Suppressor macrophage treated with lipopolysaccharide for 4 hours (primary cell): Measurements from ENCODE around the gene OSM.
"Not testable (repeated sequence)": the region's sequence is repeated elsewhere in the genome, so short reads cannot be mapped to it uniquely, and the experiment has no call there.

Source experiments
- DNase-seq: peaks from one replicate; pipeline ENCODE4 v3.0.0-alpha.2; 2020

OSM gene

DNA sequence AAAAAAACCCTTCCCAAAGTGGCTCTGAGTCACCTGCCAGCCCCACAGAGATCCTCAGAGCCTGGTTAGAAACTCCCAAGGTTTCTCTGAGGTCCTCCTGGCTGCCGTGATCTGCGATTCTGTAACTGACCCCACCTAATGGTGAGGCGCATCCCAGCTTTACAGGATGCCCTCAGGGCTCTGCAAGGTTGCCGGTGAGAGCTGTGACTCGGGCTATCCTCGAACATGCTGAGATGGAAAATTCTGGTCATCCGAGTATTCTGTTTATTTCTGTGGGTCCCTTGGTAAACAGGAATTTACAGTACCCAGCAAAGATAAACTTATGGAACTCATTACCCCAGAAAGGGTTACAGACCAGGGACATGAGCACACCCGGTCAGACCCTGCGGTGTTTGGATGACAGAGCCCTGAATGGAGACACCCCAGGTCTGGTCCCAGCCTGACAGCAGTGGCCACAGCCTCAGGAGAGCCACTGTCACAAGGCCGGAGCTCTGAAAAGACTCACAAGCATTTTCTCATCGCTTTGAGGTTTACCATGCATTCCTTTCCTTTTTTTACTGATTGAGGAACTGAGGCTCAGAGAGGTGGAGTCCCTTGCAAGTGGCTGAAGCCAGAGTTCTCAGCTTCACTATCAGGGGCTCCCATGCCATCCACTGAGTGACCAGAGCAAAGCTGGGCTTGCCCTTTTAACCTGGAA, 42.3 kb downstream of the OSM start:
- no peak for DNase-seq

DNA sequence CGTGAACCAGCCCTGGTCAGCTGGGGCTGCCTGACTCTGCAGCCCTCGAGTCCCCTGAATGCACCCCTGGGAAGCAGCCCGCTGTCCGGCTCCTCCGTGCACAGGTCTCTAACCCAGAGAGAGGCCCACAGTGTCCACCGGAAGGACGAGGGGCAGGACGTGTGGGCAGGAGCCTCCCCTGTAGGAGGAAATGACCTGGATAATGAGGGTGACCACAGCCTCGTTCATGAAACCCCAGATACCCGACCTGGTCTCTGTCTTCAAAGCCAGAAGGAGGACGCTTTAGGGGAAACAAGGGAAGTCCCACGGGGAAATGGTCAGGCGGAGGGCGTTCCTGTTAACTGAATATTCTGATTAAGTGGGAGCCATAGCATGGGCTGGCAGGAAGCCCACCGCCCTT, 43.3 kb downstream of the OSM start:
- no peak for DNase-seq

DNA sequence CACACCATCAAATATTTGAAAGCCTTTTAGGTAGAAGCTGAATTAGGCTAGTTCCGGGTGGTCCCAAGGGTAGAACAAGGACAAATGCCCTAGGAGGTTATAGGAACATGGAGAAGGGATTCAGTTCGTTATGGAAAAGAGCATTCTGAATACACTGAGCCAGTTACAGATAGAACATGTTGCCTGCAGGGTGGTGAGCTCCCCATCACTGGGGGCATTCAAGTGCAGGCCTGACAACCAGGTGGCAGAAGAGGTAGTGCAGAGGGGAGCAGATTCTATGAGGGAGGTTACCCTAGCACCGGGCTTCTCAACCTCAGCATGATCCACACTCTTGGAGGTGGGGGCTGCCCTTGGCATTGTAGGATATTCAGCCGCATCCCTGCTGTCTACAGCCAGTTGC, 44.3 kb downstream of the OSM start:
- no peak for DNase-seq

DNA sequence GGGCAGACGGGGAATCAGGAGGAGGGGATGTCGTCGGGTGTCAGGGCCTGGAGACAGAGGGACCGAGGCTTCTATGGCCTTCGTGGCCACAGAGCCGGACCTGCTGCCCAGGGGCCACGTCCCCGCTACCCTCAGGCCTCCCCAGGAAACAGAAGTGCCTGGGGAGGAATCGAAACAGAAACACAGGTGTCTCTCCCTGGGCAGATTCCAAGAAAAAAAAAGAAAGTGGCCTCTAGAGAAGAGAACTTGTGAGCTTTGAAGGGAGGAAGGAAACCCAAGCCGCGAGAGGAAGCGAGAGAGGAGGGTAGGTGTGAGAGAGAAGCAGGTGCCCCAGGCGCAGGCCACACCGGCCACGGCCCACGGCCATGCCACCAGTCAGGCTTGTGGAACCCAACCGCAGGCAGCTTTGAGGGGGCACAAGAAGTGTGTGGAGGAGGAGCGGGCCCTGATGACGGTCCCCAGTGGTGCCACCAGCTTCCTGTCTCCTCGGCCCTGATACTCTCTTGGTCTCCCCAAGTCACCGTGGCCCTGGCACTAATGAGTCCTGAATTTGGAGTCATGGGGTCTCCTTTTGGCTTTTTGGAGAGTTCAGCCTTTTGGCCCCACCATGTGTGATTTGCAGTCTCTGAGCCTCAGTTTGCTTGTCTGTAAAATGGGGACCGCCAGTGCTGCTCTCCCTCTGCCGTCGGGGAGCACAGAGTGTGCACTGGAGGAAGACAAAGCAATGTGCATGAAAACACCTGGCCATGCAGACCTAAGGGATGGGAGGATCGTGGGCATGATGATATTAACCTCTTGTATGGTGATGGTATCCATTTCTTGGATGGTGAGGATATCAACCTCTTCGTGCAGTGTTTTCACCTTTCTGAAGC, 45.3 kb downstream of the OSM start:
- DNase-seq, result no peak

DNA sequence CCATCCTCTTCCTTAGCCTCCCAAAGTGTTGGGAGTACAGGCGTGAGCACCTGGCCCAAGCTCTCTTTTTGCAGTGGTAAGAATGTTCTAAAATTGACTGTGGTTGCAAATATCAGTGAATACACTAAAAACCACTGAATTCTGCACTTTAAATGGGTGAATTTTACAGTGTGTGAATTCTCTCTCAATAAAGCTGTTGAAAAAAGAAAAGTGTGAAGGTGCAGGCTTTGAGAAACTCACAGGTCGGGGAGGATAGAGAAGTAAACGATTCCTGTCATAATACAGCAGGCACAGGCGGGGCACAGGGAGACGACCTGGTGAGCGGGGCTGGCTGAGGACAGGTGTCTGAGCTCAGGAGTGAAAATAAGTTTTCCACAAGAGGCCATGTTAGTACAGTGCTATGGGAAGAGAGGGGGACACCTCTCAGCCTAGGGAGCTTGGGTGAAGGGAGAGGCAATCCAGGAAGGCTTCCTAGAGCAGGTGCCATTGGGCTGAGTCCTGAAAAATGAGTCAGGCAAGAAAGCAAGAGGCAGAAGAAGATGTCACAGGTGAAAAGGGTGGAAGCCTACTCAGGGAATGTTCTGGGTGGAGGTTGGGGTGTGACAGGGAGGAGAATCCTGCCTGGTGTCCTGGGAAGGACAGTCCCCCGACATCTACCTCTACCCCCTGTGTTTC, 46.2 kb downstream of the OSM start:
- no peak for DNase-seq

DNA sequence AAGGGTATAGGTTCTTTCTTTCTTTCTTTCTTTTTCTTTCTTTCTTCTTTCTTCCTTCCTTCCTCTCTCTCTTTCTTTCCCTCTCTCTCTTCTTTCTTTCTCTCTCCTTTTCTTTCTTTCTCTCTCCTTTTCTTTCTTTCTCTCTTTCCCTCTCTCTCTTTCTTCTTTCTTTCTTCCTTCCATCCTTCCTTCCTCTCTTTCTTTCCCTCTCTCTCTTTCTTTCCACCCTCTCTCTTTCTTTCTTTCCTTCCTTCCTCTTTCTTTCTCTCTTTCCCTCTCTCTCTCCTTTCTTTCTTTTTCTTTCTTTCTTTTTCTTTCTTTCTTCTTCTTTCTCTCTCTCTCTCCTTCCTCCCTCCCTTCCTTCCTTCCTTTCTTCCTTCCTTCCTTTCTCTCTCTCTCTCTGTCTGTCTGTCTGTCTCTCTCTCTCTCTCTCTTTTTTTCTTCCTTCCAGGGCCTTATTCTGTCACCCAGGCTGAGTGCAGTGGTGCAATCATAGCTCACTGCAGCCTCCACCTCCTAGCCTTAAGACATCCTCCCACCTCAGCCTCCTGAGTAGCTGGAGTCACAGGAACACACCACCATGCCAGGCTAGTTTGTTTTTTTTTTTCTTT, 46.9 kb downstream of the OSM start:
- no peak for DNase-seq

DNA sequence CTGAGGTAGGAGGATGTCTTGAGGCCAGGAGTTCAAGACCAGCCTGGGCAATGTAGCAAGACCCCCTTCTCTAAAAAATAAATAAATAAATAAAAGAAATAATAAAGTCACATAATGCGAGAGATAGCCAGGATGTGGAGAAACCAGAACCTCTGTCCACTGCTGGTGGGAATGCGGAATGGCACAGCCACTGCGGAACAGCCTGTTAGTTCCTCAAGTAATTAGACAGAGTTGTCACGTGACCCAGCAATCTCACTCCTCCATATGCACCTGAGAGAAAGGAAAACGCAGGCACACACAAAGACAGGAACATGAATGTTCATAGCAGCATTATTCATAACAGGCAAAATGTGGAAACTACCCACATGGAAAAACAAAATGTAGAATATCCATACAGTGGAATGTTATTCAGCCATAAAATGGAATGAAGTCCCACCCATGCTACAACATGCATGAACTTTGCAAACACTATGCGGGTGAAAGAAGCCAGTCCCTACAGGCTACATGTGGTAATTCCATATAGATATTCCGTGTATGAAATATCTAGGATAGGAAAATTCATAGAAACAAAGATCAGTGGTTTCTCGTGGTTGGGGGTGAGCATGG, 47.5 kb downstream of the OSM start:
- no peak for DNase-seq

DNA sequence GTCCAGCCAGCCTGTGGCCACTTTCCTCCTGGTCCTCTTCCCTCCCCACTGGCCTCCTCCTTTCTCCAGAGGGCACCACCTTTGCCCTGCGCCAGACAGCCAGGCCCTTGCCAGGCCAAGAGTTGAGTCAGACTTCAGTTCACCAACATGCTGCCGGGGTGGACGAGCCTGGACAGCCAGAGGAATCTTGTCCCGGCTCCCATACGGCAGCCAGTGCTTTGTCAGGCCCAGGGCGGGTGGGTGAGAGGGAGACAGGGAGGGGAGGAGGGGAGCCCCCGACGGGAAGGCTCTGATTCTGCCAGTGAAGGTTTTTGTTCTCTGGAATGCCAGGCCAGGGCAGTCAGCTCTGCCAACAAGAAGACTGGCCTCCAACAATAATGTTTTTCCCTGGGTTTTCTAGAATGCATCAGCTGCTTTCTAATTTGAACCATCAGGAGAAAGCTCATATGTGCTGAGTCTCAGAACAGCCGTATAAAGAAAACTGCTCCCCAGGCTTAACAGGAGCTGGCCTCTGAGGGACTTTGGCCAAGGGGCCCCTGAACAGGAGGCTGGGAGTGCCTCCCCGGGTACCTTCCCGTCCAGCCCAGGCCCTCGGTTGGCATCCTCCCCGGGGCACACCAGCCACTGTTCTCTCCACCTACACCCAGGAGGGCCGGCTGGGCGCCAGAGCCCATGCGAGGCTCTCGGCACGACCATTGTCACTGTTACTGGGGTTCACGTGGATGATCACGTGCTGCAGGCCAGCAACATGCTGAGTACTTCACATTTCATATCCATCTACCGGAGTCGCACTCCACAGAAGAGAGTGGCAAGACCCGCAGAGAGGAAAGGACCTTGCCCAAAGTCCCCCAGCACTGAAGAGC, 48.7 kb downstream of the OSM start:
- no peak for DNase-seq

DNA sequence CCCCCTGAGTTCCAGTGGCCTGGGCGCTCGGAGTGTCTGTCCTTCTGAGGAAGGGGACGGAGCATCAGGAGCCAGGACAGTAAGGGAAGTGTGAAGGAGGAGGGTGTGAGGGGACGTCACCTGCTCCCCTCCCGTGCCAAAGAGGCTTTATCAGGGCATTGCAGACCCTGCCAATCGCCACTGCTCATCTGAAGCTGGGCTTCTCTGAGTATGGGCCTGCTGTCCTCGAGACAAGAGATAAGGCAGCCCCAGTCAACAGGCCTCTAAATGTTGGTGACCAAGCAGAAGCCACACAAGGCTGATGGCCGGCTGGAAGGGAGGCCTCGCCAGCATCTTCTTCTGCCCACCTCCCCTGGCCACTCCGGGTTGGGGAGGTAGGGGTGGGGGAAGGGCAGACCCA, 49.9 kb downstream of the OSM start:
- DNase-seq, result no peak

DNA sequence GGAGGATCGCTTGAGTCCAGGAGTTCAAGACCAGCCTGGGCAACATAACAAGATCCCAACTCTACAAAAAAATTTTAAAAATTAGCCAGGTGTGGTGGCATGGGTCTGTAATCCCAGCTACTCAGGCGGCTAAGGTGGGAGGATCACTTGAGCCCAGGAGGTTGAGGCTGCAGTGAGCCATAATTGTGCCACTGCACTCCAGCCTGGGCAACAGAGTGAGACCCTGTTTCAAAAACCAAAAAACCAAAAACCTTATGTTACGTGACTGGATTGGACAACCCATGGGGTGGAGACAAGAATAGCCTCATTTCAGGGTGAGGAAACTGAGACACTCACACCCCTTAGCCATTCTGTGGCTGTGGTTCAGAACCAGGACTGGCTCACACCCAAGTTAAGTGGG, 50.4 kb downstream of the OSM start:
- not testable (repeated sequence) for DNase-seq

DNA sequence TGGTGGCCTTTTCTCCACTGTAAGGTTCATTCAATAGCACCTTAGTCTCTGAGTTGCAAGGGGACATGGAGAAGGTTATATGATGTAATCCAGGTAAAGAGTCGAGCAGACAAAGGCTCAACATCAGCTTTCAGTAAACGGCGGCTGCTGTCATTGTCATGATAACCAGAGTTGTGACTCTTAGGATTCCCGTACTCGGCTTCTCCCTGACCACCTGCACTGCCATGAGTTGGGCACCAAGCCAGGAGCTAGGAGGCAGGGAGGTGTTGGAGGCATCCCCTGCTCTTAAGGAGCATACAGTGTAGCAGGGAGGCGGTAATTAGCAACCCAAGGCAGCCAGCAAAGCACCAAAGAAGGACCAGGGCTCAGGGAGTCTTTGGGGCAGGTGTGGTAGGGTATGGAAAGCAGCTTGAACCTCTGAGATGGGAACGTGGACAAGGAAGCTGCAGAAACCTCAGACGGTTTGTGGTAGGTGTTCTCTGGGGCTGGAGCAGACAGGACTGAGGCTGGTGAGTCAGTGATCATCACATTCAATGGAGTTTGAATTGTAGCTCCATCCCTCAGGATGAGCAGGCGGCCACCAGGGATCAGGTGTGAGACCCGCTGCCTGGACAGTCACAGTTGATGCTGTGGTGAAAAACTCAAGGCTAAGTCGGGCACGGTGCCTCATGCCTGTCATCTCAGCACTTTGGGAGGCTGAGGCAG, 51.8 kb downstream of the OSM start:
- DNase-seq, result no peak

DNA sequence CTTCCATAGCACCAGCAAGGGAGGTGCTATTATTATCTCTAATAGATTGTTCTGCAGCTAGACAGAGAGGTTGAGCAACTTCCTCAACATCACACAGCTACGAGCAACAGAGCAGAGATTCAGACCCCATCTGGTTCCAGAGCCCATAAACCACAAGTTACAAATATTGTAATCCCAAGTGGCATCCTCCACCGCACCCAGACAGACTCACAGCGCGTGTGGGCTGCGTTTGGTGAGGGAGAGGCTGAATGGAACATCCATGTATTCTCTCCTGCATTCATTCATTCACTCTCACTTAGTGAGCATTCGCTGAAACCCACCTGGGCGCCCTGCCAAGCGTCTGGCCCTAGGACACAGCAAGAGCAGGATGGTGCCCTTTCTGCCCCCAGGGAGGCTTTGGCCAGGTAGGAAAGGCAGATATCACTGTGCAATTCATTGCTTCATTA, 53.6 kb downstream of the OSM start:
- peak; percentile 67 for DNase-seq
